ENCODE results near the gene ADGRA3. TPM values are rescaled to one million over a fixed set of nuclear protein-coding genes. Genes with fewer than 3 reads are reported as not detected.

Gene ADGRA3
- total RNA-seq, 1 experiment from 2014 or later = 41.2 TPM

GRCh38 chr4:22372986-22373385, 142.9 kb downstream of the ADGRA3 start:
- H3K27ac ChIP-seq (ENCODE audit: low read length) = no peak overlapping the region
- no TSS peak for BruUV-seq (replicated peaks)
- no peak for TF ChIP-seq REST (IDR thresholded peaks at IDR 0.05; ENCODE audit: insufficient read depth in 1 of 2, low read depth in 2 of 2, low read length in 1 of 2)
- TF ChIP-seq SIN3A (IDR thresholded peaks at IDR 0.05; ENCODE audit: borderline replicate concordance, insufficient read depth, low read depth, low read length) = no peak
- no peak for TF ChIP-seq POLR2AphosphoS5 (IDR thresholded peaks at IDR 0.05; ENCODE audit: low read depth, low read length)
- TF ChIP-seq TCF7L2 (IDR thresholded peaks at IDR 0.05; ENCODE audit: low read depth, low read length) = no peak
- TF ChIP-seq CTCF (IDR thresholded peaks at IDR 0.05) = no peak
- no peaks in the 10 kb centered on the region for H3K27me3 ChIP-seq (ENCODE audit: control insufficient read depth, insufficient read depth, low read length)
- no peak overlapping the region for H3K4me3 ChIP-seq (ENCODE audit: low read depth in 2 of 2, low read length in 2 of 2)
- in situ Hi-C loops (cut with HindIII; ENCODE audit: low pct_unique_long_range_greater_than_20kb, low sequenced_read_pairs) = no loop called here
- no peak for DNase-seq (ENCODE audit: low read depth, low spot score)
- no peaks in the 10 kb centered on the region for H3K4me1 ChIP-seq (ENCODE audit: control insufficient read depth, insufficient read depth, low read length)
- intact Hi-C loops (cut with micrococcal nuclease; ENCODE audit: unreplicated experiment) = no loop called here
- ATAC-seq = no peak
- CTCF ChIA-PET = no interaction called here
- POLR2A ChIA-PET = interaction anchor here (0.6 kb wide), 1 partner anchor 1843 kb away, joined by 3 read pairs; no protein-coding TSS in a partner anchor
- H3K36me3 ChIP-seq (ENCODE audit: control insufficient read depth, insufficient read depth, low read length) = no peaks in the 10 kb centered on the region
- H3K9me3 ChIP-seq (ENCODE audit: control insufficient read depth, insufficient read depth, low read depth, low read length) = no peaks in the 10 kb centered on the region

GRCh38 chr4:22369901-22370562, 145.8 kb downstream of the ADGRA3 start:
- H3K36me3 ChIP-seq (ENCODE audit: control insufficient read depth, insufficient read depth, low read length) = no peaks in the 10 kb centered on the region
- DNase-seq (ENCODE audit: low read depth, low spot score) (no peak), ATAC-seq (no peak)
- no peaks in the 10 kb centered on the region for H3K9me3 ChIP-seq (ENCODE audit: control insufficient read depth, insufficient read depth, low read depth, low read length)
- no peaks in the 10 kb centered on the region for H3K4me1 ChIP-seq (ENCODE audit: control insufficient read depth, insufficient read depth, low read length)
- TF ChIP-seq SIN3A (IDR thresholded peaks at IDR 0.05; ENCODE audit: borderline replicate concordance, insufficient read depth, low read depth, low read length) = no peak
- no peak for TF ChIP-seq CTCF (IDR thresholded peaks at IDR 0.05)
- TF ChIP-seq REST (IDR thresholded peaks at IDR 0.05; ENCODE audit: insufficient read depth in 1 of 2, low read depth in 2 of 2, low read length in 1 of 2) = no peak
- TF ChIP-seq POLR2AphosphoS5 (IDR thresholded peaks at IDR 0.05; ENCODE audit: low read depth, low read length) = no peak
- TF ChIP-seq TCF7L2 (IDR thresholded peaks at IDR 0.05; ENCODE audit: low read depth, low read length) = no peak
- in situ Hi-C loops (cut with HindIII; ENCODE audit: low pct_unique_long_range_greater_than_20kb, low sequenced_read_pairs) (no loop called here), intact Hi-C loops (cut with micrococcal nuclease; ENCODE audit: unreplicated experiment) (no loop called here)
- ChIA-PET POLR2A (no interaction called here), CTCF (no interaction called here)
- no peak overlapping the region for H3K4me3 ChIP-seq (ENCODE audit: low read depth in 2 of 2, low read length in 2 of 2)
- H3K27me3 ChIP-seq (ENCODE audit: control insufficient read depth, insufficient read depth, low read length) = no peaks in the 10 kb centered on the region
- BruUV-seq (replicated peaks) = no TSS peak
- H3K27ac ChIP-seq (ENCODE audit: low read length) = no peak overlapping the region
